Smooth muscle cell (in vitro differentiated cells): ENCODE results near the gene SSBP2. TPM values are rescaled to one million over a fixed set of nuclear protein-coding genes. Genes with fewer than 3 reads are reported as not detected.

Source experiments
- DNase-seq: peaks from one replicate; lab custom pipeline; 2025; ENCODE audit not compliant: unreplicated experiment; lab: John Stamatoyannopoulos, UW
- H2AFZ ChIP-seq: fragments of 200-600 bp; sonication (generic); 2 replicates; pipeline ENCODE4 v1.6.0; 2016; ENCODE audit warnings: antibody characterized with exemption, low read depth, mild to moderate bottlenecking
- H3F3A ChIP-seq: fragments of 200-600 bp; sonication (generic); 2 replicates; pipeline ENCODE4 v1.6.0; 2017; ENCODE audit warnings: antibody characterized with exemption, low read depth
- H3K27ac ChIP-seq: fragments of 200-600 bp; sonication (generic); 2 replicates; pipeline ENCODE4 v1.5.1; 2016; ENCODE audit warnings: low read depth, mild to moderate bottlenecking
- H3K27me3 ChIP-seq: fragments of 200-600 bp; sonication (generic); 2 replicates; pipeline ENCODE4 v1.6.1; 2016; ENCODE audit warnings: low read depth, mild to moderate bottlenecking
- H3K36me3 ChIP-seq: fragments of 200-600 bp; sonication (generic); 2 replicates; pipeline ENCODE4 v1.5.1; 2016; ENCODE audit warnings: low read depth
- H3K4me1 ChIP-seq: fragments of 200-600 bp; sonication (generic); 2 replicates; pipeline ENCODE4 v1.5.1; 2016; ENCODE audit warnings: low read depth
- H3K4me2 ChIP-seq: fragments of 200-600 bp; sonication (generic); 2 replicates; pipeline ENCODE4 v1.6.0; 2016; ENCODE audit warnings: mild to moderate bottlenecking
- H3K4me3 ChIP-seq: fragments of 200-600 bp; sonication (generic); 2 replicates; pipeline ENCODE4 v1.5.1; 2016; ENCODE audit warnings: mild to moderate bottlenecking
- H3K79me2 ChIP-seq: fragments of 200-600 bp; sonication (generic); 2 replicates; pipeline ENCODE4 v1.6.0; 2016; ENCODE audit warnings: low read depth, mild to moderate bottlenecking
- H3K9ac ChIP-seq: fragments of 200-600 bp; sonication (generic); 2 replicates; pipeline ENCODE4 v1.6.0; 2016; ENCODE audit warnings: low read depth
- H3K9me3 ChIP-seq: fragments of 200-600 bp; sonication (generic); replicated peaks from 2 replicates; pipeline ENCODE4 v1.5.1; 2016; ENCODE audit warnings: low read depth
- H4K20me1 ChIP-seq: fragments of 200-600 bp; sonication (generic); 2 replicates; pipeline ENCODE4 v1.6.0; 2016; ENCODE audit warnings: low read depth
- CTCF ChIP-seq: fragments of 200-600 bp; sonication (generic); IDR thresholded peaks from 2 replicates; pipeline ENCODE4 v1.5.1; 2017; ENCODE audit warnings: borderline replicate concordance, mild to moderate bottlenecking, antibody characterized with exemption; ENCODE audit not compliant: insufficient read depth, poor library complexity, severe bottlenecking
- WGBS: methylation state at CpG from one replicate; pipeline ENCODE4 v1.1.7; 2016; ENCODE audit warnings: low lambda C conversion rate; 5-methylcytosine and 5-hydroxymethylcytosine counted together
- polyA plus RNA-seq: library from polyadenylated mRNA; unstranded; fragments of >200 nt; fragmentation: Nextera tagmentation; extraction: Ambion mirVana; gene quantifications from 2 replicates; pipeline ENCODE4 v1.2.1, GENCODE V29; 2016
- total RNA-seq: library from RNA; depleted of rRNA; stranded (reverse); fragments of >200 nt; gene quantifications from 2 replicates; pipeline ENCODE4 v1.2.3, GENCODE V29; 2014

The SSBP2 gene
- total and polyA plus RNA-seq, 2 experiments from 2014 or later, result 44.0 to 48.0 TPM

- Histone ChIP-seq H3K4me3 (no peak overlapping the region), H3K4me1 (peaks cover 23% of the 10 kb centered on the region)
These were observed 39.4 kb upstream of the SSBP2 start for GRCh38 chr5:81790336-81790735.

GRCh38 chr5:81789033-81789432 lies 38.1 kb upstream of the SSBP2 start:
- no peak overlapping the region for H3K9ac ChIP-seq
- no peak overlapping the region for H2AFZ ChIP-seq
- no peak overlapping the region for H3K27ac ChIP-seq
- no peak for TF ChIP-seq CTCF
- H3K36me3 ChIP-seq, result no peaks in the 10 kb centered on the region
- H3F3A ChIP-seq, result peaks cover 19% of the 10 kb centered on the region
- no peak for DNase-seq
- no peaks in the 10 kb centered on the region for H3K9me3 ChIP-seq
- no peak overlapping the region for H3K4me2 ChIP-seq
- 74% methylated on average over 5 of the region's 5 CpGs for WGBS
- H3K79me2 ChIP-seq, result no peaks in the 10 kb centered on the region
- H3K27me3 ChIP-seq, result no peaks in the 10 kb centered on the region
- no peaks in the 10 kb centered on the region for H4K20me1 ChIP-seq
- H3K4me3 ChIP-seq, result no peak overlapping the region
- peaks cover 23% of the 10 kb centered on the region for H3K4me1 ChIP-seq

More at GRCh38 chr5:81790336-81790735, 39.4 kb upstream of the SSBP2 start:
- Histone ChIP-seq H3K36me3 (no peaks in the 10 kb centered on the region), H3K27ac (no peak overlapping the region), H3K79me2 (no peaks in the 10 kb centered on the region), H3K9me3 (no peaks in the 10 kb centered on the region), H3F3A (peaks cover 19% of the 10 kb centered on the region), H3K4me2 (no peak overlapping the region), H4K20me1 (no peaks in the 10 kb centered on the region), H3K27me3 (no peaks in the 10 kb centered on the region), H2AFZ (no peak overlapping the region), H3K9ac (no peak overlapping the region)
- TF ChIP-seq CTCF, result no peak
- 95% methylated on average over 9 of the region's 9 CpGs for WGBS
- no peak for DNase-seq

GRCh38 chr5:81788329-81788728 lies 37.4 kb upstream of the SSBP2 start:
- H3K36me3 ChIP-seq, result no peaks in the 10 kb centered on the region
- H3K4me2 ChIP-seq, result peak overlapping the region; percentile 75
- no peak for TF ChIP-seq CTCF
- H3K27ac ChIP-seq, result peak overlapping the region; percentile 54
- no peak for DNase-seq
- peak overlapping the region; percentile 86 for H2AFZ ChIP-seq
- H3K9me3 ChIP-seq, result no peaks in the 10 kb centered on the region
- peaks cover 23% of the 10 kb centered on the region for H3K4me1 ChIP-seq
- no peak overlapping the region for H3K9ac ChIP-seq
- no peaks in the 10 kb centered on the region for H3K27me3 ChIP-seq
- 14% methylated on average over 2 of the region's 2 CpGs for WGBS
- peaks cover 19% of the 10 kb centered on the region for H3F3A ChIP-seq
- H3K4me3 ChIP-seq, result no peak overlapping the region
- H3K79me2 ChIP-seq, result no peaks in the 10 kb centered on the region
- no peaks in the 10 kb centered on the region for H4K20me1 ChIP-seq

GRCh38 chr5:81787474-81788242 lies 36.8 kb upstream of the SSBP2 start:
- peak overlapping the region; percentile 54 for H3K27ac ChIP-seq
- no peaks in the 10 kb centered on the region for H3K9me3 ChIP-seq
- no peak overlapping the region for H3K9ac ChIP-seq
- H3F3A ChIP-seq, result peaks cover 19% of the 10 kb centered on the region
- H3K27me3 ChIP-seq, result no peaks in the 10 kb centered on the region
- H3K4me3 ChIP-seq, result no peak overlapping the region
- H3K36me3 ChIP-seq, result no peaks in the 10 kb centered on the region
- DNase-seq, result no peak
- no peaks in the 10 kb centered on the region for H4K20me1 ChIP-seq
- peak overlapping the region; percentile 75 for H3K4me2 ChIP-seq
- H2AFZ ChIP-seq, result peak overlapping the region; percentile 86
- TF ChIP-seq CTCF, result no peak
- 24% methylated on average over 3 of the region's 3 CpGs for WGBS
- no peaks in the 10 kb centered on the region for H3K79me2 ChIP-seq
- peaks cover 23% of the 10 kb centered on the region for H3K4me1 ChIP-seq
